LNCaP clone FGC (cell line): ENCODE data around the gene MAPK1IP1L.

ENCODE experiments used
- DNase-seq: peaks from one replicate; pipeline ENCODE4 v3.0.0-alpha.2; 2011; ENCODE audit warnings: low read depth
- H3K4me3 ChIP-seq: 2 replicates; pipeline ENCODE4 v1.5.1; 2011; ENCODE audit warnings: mild to moderate bottlenecking, low read depth, low read length, control low read depth
- CTCF ChIP-seq: IDR thresholded peaks from 2 replicates; pipeline ENCODE4 v1.5.1; 2012; ENCODE audit warnings: mild to moderate bottlenecking; ENCODE audit not compliant: control insufficient read depth, insufficient read depth; ENCODE audit errors: extremely low read depth

MAPK1IP1L gene

GRCh38 chr14:55066223-55066622 is 14.8 kb downstream of the MAPK1IP1L start:
- DNase-seq = no peak
- no peak for TF ChIP-seq CTCF
- no peak overlapping the region for H3K4me3 ChIP-seq

GRCh38 chr14:55070981-55071411 is 19.5 kb downstream of the MAPK1IP1L start:
- DNase-seq = no peak
- no peak for TF ChIP-seq CTCF
- no peak overlapping the region for H3K4me3 ChIP-seq

GRCh38 chr14:55071870-55072640 is 20.6 kb downstream of the MAPK1IP1L start:
- TF ChIP-seq CTCF = no peak
- H3K4me3 ChIP-seq = no peak overlapping the region
- no peak for DNase-seq

GRCh38 chr14:55073856-55074255 is 22.4 kb downstream of the MAPK1IP1L start:
- no peak for TF ChIP-seq CTCF
- no peak overlapping the region for H3K4me3 ChIP-seq
- DNase-seq = no peak

GRCh38 chr14:55074662-55075061 is 23.2 kb downstream of the MAPK1IP1L start:
- TF ChIP-seq CTCF = no peak
- H3K4me3 ChIP-seq = no peak overlapping the region
- DNase-seq = no peak

- DNase-seq = no peak
- TF ChIP-seq CTCF = no peak
- H3K4me3 ChIP-seq = no peak overlapping the region
These were observed 24.3 kb downstream of the MAPK1IP1L start for GRCh38 chr14:55075628-55076175.
